GM21423 (cell line): ENCODE measurements around the gene RAB9A.

Source experiments
- ATAC-seq: cut with Tn5 transposase; IDR thresholded peaks from one replicate; pipeline ENCODE4 v1.9.1; 2021; ENCODE audit warnings: mild to moderate bottlenecking, moderate library complexity; ENCODE audit not compliant: unreplicated experiment

Gene RAB9A

DNA sequence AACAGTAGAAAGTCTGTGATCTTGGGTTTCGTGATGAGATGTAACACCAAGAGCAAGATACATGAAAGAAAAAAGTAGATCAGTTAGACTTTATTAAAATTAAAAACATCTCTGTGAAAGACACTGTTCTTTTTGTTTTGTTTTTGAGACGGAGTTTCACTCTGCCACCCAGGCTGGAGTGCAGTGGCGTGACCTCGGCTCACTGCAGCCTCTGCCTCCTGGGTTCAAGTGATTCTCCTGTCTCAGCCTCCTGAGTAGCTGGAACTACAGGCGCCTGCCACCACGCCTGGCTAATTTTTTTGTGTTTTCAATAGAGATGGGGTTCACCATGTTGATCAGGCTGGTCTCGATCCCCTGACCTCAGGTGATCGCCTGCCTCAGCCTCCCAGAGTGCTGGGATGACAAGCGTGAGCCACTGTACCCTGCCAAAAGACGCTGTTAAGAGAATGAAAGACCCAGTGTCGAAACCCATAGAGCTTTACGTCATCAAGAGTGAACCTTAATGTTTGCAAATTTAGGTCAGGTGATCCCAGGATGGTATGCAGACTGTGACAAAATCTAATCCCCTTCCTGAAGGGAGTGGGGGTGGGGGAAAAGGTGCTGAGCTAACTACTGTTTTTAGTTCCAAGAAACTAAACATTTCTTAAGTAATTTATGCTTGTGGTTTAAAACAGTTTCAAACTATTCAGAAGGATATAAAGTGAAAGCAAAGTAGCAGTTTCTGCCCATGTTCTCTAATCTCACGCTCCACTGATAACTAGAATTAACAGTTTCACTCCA is 53.7 kb downstream of the RAB9A start:
- ATAC-seq: peak; percentile 89

DNA sequence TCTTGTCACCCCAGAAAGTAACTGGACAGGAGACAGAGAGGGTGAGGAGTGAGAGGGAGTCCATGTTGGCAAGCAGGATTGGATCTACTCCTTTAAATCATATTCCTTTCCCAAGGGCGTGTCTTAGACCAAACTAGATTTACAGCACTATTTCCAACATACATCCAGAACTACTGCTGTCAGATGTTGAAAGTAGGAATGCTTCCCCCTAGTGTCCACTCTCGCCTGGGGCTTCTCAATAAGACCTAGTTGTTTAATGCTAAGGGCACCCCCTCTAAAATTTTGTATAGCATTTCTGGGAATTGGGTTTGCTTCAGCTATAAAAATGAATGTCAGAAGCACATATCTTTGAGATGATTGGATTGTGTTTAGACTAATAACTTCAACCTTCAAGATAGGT is 58.9 kb downstream of the RAB9A start:
- ATAC-seq: no peak

DNA sequence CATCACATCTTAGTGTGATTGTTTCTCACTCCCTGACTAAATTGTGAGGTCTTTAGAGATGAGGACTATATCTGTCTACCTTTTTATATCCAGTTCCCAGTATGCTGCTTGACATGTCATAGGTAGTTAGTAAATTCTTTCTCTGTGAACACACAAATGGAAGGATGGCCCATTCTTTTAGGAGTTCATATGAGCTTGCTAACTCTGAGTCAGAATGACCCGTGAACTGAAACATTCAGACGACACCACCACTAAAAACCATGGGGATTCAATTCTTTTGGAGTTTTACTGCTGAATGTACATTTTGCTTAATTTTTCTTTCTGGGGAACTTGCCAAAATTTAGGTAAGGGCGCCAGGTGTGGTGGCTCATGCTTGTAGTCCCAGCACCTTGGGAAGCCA is 59.6 kb downstream of the RAB9A start:
- ATAC-seq: no peak

DNA sequence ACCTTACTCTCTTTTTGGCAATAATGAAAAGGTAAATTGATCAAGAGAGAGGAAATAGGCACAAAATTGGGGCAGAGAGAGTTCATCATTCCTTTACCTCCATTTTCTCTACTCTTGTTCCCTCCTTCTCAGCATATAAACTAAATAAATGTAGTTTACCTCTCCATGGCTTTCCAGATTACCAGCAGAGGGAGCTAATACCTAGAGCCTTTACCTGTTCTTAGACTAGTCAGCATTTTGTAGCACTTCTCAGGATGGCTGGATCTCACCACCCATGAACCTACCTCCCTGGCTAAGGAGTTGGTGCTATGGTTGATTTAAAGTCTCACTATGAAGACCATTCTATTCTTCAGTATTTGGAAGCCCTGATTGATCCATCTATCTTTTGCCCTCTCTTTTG is 61.3 kb downstream of the RAB9A start:
- no peak for ATAC-seq

DNA sequence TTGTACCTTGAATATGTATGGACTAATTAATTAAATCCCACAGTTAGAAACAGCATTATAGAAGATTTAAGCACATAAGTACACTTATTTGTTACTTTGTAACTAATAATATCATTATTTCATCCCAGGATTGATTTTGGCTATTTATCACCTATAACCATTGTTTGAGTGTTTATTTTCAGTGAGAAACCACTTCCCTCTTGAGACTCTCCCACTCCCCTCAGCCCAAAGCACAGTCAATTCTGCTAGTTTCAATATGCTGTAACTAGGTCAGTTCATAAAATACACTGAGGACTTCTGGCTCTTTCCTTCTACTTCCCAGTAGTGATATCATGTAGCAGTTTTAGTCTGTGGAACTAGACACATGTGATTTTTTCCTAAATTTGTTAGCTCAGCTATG is 61.9 kb downstream of the RAB9A start:
- ATAC-seq: no peak

DNA sequence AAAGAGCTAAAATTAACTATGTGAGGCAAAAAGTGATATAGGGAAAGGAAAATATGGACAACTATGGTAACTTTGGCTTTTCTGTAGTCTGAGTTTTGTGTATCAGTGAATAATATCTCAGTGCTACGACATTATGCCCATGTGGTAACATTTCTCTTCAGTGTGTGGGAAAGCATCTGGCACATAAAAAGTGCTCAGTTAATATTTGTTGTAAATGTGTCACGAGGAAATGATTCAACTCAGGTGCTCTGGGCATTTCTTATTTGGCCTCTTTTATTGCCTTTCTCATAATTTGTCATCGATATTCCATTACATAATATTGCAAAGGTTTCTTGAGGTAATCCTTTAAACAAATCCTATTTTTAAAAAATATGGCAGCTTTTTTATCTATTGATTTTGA is 63.2 kb downstream of the RAB9A start:
- ATAC-seq: no peak

DNA sequence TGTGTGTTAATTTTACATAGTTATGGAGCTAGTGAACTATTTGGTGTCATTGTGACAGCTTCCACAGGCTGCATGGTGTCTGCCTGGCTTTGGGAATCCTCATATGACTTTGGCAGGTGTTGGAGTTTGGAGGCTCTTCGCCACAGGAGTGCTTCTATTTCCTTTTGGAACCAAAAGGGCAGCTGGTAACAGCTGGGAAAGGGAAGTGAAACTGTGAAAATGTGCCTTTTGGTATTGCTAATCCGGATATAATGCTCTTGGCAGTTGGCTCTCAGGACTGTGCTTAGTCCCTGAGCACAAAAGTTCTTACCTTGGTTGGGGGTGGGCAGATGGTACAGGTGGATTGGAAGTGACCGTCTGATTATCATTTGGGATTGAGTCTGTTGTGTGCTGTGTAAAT is 63.7 kb downstream of the RAB9A start:
- peak; percentile 72 for ATAC-seq

DNA sequence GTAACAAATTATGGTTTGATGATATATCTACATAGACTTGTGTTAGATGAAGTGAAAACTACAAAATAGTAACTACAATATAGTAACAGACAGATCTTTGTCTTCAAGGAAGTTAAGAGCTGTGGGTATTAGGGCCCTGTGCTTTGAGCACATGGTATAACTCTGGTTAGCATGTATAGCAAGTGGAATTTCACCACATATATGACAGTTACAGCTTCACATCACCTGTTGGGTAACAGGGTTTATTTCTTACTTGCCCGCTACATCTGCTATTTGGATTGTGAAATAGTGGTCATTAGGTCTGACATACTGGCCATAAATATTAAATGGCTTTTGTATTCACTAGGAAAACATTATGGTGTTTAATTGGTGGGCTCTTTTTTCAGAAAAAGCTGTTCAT is 65.8 kb downstream of the RAB9A start:
- no peak for ATAC-seq

DNA sequence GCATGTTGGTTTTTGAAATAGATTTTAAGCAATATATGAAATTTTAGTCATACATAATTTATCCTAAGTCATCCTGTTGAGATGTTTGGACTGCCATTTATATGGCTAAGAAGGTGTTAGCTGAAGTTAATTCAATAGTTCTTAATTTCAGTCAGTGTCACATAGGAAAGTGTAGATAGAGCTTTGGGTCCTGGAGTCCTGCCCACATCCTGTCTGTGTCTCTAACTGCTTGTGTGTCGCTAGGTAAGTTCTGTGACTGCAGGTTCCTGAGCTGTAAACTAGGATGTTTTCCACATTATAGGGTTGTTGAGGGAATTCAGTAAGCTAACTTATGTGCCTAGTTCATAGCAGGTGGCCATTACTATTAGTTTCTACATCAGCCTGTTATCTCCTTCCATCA is 66.3 kb downstream of the RAB9A start:
- ATAC-seq: no peak

DNA sequence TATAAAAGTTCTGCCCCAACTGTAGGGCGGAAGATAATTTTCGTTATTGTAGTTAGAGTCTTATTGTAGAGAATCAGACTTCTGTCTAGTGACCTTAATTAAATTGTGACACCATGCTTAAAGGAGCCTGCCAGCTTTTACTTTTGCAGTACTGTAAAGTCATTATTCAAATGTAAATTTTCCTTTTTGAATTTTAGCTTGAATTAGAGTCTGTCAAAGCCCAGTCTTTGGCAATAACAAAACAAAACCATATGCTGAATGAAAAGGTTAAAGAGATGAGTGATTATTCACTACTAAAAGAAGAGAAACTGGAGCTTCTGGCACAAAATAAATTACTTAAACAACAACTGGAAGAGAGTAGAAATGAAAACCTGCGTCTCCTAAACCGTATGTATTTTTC is 67.5 kb downstream of the RAB9A start:
- no peak for ATAC-seq

DNA sequence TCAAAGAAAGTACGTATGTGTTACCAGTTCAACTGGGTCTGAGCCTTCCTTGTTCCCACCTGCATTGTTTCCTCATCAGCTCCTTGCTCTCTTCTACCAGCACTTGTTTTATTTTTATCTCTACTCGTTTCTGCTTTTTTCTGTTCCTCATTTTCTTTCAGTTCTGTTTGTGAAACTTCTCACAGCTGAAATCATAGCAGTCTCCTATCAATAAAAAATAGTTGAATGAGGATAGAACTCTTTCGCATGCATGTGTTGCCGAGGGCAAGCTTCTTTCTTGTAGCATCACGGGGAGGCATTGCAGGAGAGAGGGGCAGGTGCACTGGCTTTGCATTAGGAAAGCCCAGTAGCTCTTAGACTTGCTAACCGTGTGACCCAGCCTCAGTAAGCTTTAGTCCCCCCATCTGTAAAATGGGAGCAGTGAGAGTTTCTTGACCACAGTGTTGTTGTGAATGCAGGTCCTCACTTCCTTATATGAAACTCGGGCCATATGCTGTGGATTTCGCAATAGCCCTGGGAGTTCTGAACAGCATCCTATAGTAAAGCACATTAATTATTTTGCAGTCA is 70.3 kb downstream of the RAB9A start:
- peak; percentile 61 for ATAC-seq
